Adipocyte (in vitro differentiated cells): ENCODE data around the gene PDZRN4.
A peak's percentile ranks its signal among the peaks of the same experiment; 100 is the strongest.
"Not testable (repeated sequence)": the region's sequence is repeated elsewhere in the genome, so short reads cannot be mapped to it uniquely, and the experiment has no call there.

Source experiments
- DNase-seq: peaks from one replicate; pipeline ENCODE4 v3.0.0-alpha.2; 2015; ENCODE audit warnings: low read depth
- H3K27me3 ChIP-seq: replicated peaks from 2 replicates; pipeline ENCODE4 v1.7.0; 2013; ENCODE audit warnings: mild to moderate bottlenecking, low read length, moderate library complexity; ENCODE audit not compliant: control insufficient read depth, insufficient read depth
- H3K36me3 ChIP-seq: 2 replicates; pipeline ENCODE4 v1.7.0; 2013; ENCODE audit warnings: low read length, mild to moderate bottlenecking, moderate library complexity; ENCODE audit not compliant: control insufficient read depth, insufficient read depth, severe bottlenecking
- H3K4me1 ChIP-seq: 2 replicates; pipeline ENCODE4 v1.7.0; 2013; ENCODE audit warnings: mild to moderate bottlenecking, low read length, moderate library complexity; ENCODE audit not compliant: control insufficient read depth, insufficient read depth
- H3K4me3 ChIP-seq: 2 replicates; pipeline ENCODE4 v1.7.0; 2013; ENCODE audit warnings: mild to moderate bottlenecking, low read length, moderate library complexity
- H3K9ac ChIP-seq: 2 replicates; pipeline ENCODE4 v1.7.0; 2013; ENCODE audit warnings: mild to moderate bottlenecking, low read length, moderate library complexity
- H3K9me3 ChIP-seq: 2 replicates; pipeline ENCODE4 v1.7.0; 2013; ENCODE audit warnings: mild to moderate bottlenecking, low read length, moderate library complexity; ENCODE audit not compliant: control insufficient read depth

PDZRN4 gene

GRCh38 chr12:41188058-41188840, at the start of gene PDZRN4:
Gene PDZRN4, plus strand, starts transcription at chr12:41188320.
- Histone ChIP-seq H3K9me3 (no peaks in the 10 kb centered on the region), H3K27me3 (peaks cover 30% of the 10 kb centered on the region), H3K4me1 (peaks cover 15% of the 10 kb centered on the region), H3K9ac (no peak within 1 kb of the TSS), H3K4me3 (peak within 1 kb of the TSS; percentile 62), H3K36me3 (no peaks in the 10 kb centered on the region)
- DNase-seq: peak; percentile 12

DNA sequence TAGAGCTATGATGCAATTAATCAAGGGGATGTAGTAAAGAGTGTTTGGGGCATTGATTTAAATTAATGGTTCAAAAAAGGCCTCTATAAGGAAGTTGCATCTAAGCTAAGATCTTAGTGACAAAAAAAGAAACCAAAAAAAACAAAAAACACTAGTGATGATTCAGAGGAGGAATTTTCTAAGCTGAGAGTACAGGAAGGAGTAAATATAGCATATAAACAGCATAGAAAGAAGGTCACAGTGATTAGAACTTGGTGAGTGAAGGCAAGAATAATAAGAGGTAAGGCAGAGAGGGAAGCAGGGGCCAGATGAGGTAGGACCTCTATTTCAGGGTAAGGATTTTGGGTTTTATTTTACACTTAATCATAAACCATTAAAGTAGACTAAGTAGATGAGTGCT, 48.0 kb upstream of the PDZRN4 start:
- Histone ChIP-seq H3K9ac (no peak overlapping the region), H3K4me1 (peaks cover 7% of the 10 kb centered on the region), H3K27me3 (no peaks in the 10 kb centered on the region), H3K9me3 (no peaks in the 10 kb centered on the region), H3K4me3 (no peak overlapping the region), H3K36me3 (no peaks in the 10 kb centered on the region)
- DNase-seq: peak; percentile 40

DNA sequence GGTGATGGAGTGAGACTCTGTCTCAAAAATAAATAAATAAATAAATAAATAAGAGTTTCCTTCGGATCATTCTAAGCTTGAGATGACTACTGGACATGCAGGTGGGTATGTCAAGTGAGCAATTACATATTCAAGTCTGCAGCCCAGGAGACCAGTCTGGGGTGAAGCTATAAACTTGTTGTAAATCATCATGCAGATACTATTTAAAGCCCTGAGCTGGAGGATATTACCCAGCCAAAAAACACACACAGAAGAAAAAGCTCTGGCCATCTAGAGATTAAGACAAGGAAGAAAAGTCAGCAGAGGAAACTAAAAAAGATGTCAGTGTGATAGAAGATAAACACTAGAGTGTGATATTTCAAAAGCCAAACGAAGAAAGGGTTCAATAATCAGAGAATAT, 47.0 kb upstream of the PDZRN4 start:
- H3K4me1 ChIP-seq: peaks cover 7% of the 10 kb centered on the region
- no peaks in the 10 kb centered on the region for H3K9me3 ChIP-seq
- no peaks in the 10 kb centered on the region for H3K27me3 ChIP-seq
- H3K4me3 ChIP-seq: no peak overlapping the region
- no peak for DNase-seq
- no peaks in the 10 kb centered on the region for H3K36me3 ChIP-seq
- H3K9ac ChIP-seq: no peak overlapping the region

GRCh38 chr12:41142376-41142775, 45.7 kb upstream of the PDZRN4 start:
- no peak for DNase-seq
- H3K9me3 ChIP-seq: no peaks in the 10 kb centered on the region
- peaks cover 7% of the 10 kb centered on the region for H3K4me1 ChIP-seq
- no peaks in the 10 kb centered on the region for H3K27me3 ChIP-seq
- no peak overlapping the region for H3K4me3 ChIP-seq
- H3K36me3 ChIP-seq: no peaks in the 10 kb centered on the region
- H3K9ac ChIP-seq: no peak overlapping the region

DNA sequence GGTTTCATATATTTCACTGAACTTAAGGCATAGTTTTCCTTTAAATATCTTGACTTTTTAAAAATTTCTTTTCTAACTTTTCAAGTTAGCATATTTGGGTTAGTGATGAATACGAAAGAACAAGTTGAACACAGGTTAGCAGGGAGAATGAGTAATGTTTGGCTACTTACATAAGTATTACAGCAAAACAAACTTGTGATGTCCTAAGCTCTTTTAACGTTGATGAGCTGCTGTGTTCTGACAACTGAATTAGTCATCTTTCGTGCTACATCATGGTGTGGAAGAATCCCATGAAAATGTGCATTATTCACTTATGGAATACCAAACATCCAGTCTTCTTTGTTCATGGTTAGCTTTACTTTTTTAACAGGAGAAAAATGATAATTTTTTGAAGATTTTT, 36.3 kb upstream of the PDZRN4 start:
- H3K9me3 ChIP-seq: no peaks in the 10 kb centered on the region
- no peaks in the 10 kb centered on the region for H3K36me3 ChIP-seq
- no peaks in the 10 kb centered on the region for H3K4me1 ChIP-seq
- peak; percentile 14 for DNase-seq
- H3K27me3 ChIP-seq: no peaks in the 10 kb centered on the region
- H3K9ac ChIP-seq: no peak overlapping the region
- no peak overlapping the region for H3K4me3 ChIP-seq

DNA sequence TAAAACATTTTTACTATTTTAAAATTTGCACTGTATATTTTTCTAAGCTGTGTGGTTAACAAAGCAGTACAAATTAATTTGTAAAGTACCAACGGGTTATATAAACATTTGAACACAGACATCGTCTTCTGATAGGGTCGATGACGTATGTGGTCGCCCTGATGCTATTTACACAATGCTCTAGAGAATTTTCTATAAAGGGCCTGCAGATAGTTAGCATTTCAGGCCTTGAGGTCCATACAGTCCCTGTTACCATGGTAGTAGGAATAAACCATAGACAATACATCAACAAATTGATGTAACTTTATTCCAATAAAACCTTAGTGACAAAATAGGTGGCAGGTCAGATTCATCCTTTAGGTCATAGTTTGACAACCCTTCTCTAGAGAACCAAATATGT, 25.7 kb upstream of the PDZRN4 start:
- Histone ChIP-seq H3K4me3 (no peak overlapping the region), H3K9me3 (no peaks in the 10 kb centered on the region), H3K27me3 (no peaks in the 10 kb centered on the region), H3K36me3 (no peaks in the 10 kb centered on the region), H3K4me1 (no peaks in the 10 kb centered on the region), H3K9ac (no peak overlapping the region)
- no peak for DNase-seq

GRCh38 chr12:41167701-41168100, 20.4 kb upstream of the PDZRN4 start:
- no peak for DNase-seq
- Histone ChIP-seq H3K36me3 (no peaks in the 10 kb centered on the region), H3K9ac (no peak overlapping the region), H3K9me3 (peaks cover 8% of the 10 kb centered on the region), H3K27me3 (no peaks in the 10 kb centered on the region), H3K4me3 (no peak overlapping the region), H3K4me1 (no peaks in the 10 kb centered on the region)

GRCh38 chr12:41174602-41175001, 13.5 kb upstream of the PDZRN4 start:
- H3K4me3 ChIP-seq: no peak overlapping the region
- peaks cover 8% of the 10 kb centered on the region for H3K9me3 ChIP-seq
- DNase-seq: no peak
- no peak overlapping the region for H3K9ac ChIP-seq
- no peaks in the 10 kb centered on the region for H3K4me1 ChIP-seq
- H3K36me3 ChIP-seq: no peaks in the 10 kb centered on the region
- H3K27me3 ChIP-seq: no peaks in the 10 kb centered on the region

DNA sequence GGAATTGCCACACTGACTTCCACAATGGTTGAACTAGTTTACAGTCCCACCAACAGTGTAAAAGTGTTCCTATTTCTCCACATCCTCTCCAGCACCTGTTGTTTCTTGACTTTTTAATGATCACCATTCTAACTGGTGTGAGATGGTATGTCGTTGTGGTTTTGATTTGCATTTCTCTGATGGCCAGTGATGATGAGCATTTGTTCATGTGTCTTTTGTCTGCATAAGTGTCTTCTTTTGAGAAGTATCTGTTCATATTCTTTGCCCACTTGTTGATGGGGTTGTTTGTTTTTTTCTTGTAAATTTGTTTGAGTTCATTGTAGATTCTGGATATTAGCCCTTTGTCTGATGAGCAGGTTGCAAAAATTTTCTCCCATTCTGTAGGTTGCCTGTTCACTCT, 8.6 kb upstream of the PDZRN4 start:
- H3K4me1 ChIP-seq, H3K36me3 ChIP-seq, H3K9me3 ChIP-seq, H3K27me3 ChIP-seq, H3K4me3 ChIP-seq, H3K9ac ChIP-seq, DNase-seq: not testable (repeated sequence)

DNA sequence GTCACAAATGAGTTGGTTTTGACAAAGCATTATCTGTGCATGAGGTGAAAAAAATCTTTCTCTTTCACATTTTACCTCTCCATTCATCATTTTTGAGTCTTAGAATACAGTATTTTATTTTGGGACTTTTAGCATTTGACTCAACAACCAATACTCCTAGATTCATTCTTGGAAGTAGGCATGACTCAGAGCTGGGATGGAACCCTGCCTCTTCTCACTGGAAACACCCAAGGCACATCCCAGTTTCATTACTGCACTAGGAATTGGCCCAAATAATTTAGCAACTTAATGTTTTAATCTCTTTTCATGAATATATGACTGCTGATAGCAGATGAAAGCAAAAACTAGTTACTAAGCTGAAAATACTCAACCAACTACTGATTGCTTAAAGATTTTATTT, 3.3 kb upstream of the PDZRN4 start:
- H3K4me1 ChIP-seq: peaks cover 8% of the 10 kb centered on the region
- no peaks in the 10 kb centered on the region for H3K36me3 ChIP-seq
- no peak for DNase-seq
- no peak overlapping the region for H3K9ac ChIP-seq
- H3K27me3 ChIP-seq: peaks cover 22% of the 10 kb centered on the region
- no peaks in the 10 kb centered on the region for H3K9me3 ChIP-seq
- no peak overlapping the region for H3K4me3 ChIP-seq

DNA sequence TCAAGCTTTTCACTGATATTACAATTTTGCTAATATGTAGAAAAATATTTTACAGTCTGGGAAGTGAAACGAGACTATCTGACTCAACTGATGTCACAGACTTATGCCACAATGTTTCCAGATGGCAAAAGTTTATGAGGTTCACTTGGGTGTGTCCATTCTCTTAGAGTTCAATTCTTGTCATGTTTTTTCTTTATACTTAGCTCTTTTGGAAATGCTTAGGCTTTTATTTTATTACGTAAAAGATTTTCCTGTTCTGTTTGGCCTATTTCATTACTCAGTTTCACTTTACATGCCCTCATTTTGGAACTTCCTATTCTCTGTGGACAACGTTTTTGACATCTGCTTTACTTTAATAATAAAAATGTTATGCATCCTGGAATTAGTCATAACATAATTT, 2.1 kb upstream of the PDZRN4 start:
- Histone ChIP-seq H3K36me3 (no peaks in the 10 kb centered on the region), H3K4me1 (peaks cover 15% of the 10 kb centered on the region), H3K9me3 (no peaks in the 10 kb centered on the region), H3K9ac (no peak overlapping the region), H3K27me3 (peaks cover 30% of the 10 kb centered on the region), H3K4me3 (no peak overlapping the region)
- DNase-seq: no peak

DNA sequence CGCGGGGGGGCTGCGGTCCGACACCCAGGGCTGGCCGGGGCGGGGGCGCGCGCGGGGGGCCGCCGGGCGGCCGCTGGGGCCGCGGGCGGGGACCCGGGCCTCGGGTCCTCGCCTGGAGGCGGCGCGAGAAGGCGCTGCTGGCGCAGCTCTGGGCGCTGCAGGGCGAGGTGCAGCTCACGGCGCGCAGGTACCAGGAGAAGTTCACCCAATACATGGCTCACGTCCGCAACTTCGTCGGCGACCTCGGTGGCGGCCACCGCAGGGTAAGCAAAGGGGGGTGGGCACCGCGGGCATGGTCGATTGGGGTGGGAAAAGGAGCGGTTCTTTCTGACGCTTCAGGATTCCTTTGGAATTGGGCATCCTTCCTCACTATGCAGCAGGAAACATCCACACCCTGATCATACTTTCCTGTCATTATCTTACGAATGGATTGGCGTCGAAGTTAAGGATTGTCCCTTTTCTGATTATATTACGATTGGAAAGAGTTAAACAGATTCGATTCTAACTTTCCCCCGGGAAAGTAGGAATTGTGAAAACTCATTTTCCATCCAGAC, 798 bp downstream of the PDZRN4 start:
- Histone ChIP-seq H3K36me3 (no peaks in the 10 kb centered on the region), H3K9ac (no peak overlapping the region), H3K27me3 (peaks cover 30% of the 10 kb centered on the region), H3K9me3 (no peaks in the 10 kb centered on the region), H3K4me3 (no peak overlapping the region), H3K4me1 (peaks cover 15% of the 10 kb centered on the region)
- DNase-seq: no peak
